DOHH2 (cell line): ENCODE measurements around the gene CDHR4.

ENCODE experiments used
- H3F3A ChIP-seq: fragments of 200-600 bp; sonication (generic), shearing (Covaris generic); 2 replicates; pipeline ENCODE4 v1.6.0; 2016; ENCODE audit warnings: antibody characterized with exemption, mild to moderate bottlenecking; ENCODE audit not compliant: control insufficient read depth, insufficient read depth
- H3K27ac ChIP-seq: fragments of 200-600 bp; sonication (generic); 2 replicates; pipeline ENCODE4 v1.5.1; 2014; ENCODE audit warnings: low read depth, mild to moderate bottlenecking, low read length, moderate library complexity
- H3K27me3 ChIP-seq: fragments of 200-600 bp; sonication (generic); 2 replicates; pipeline ENCODE4 v1.6.1; 2014; ENCODE audit warnings: mild to moderate bottlenecking, low read length, mixed read lengths; ENCODE audit not compliant: control insufficient read depth
- H3K36me3 ChIP-seq: fragments of 200-600 bp; sonication (generic); 2 replicates; pipeline ENCODE4 v1.6.1; 2014; ENCODE audit warnings: mild to moderate bottlenecking, low read length, moderate library complexity, mixed read lengths; ENCODE audit not compliant: control insufficient read depth
- H3K4me1 ChIP-seq: fragments of 200-600 bp; sonication (generic); 2 replicates; pipeline ENCODE4 v1.6.1; 2014; ENCODE audit warnings: mild to moderate bottlenecking, low read length, mixed read lengths; ENCODE audit not compliant: control insufficient read depth
- H3K4me2 ChIP-seq: fragments of 200-600 bp; sonication (generic); 2 replicates; pipeline ENCODE4 v1.6.0; 2014; ENCODE audit warnings: mild to moderate bottlenecking, low read length, moderate library complexity
- H3K4me3 ChIP-seq: fragments of 200-600 bp; sonication (generic); 2 replicates; pipeline ENCODE4 v1.5.1; 2014; ENCODE audit warnings: mild to moderate bottlenecking, low read length, mixed read lengths
- H3K79me2 ChIP-seq: fragments of 200-600 bp; sonication (generic); 2 replicates; pipeline ENCODE4 v1.6.1; 2014; ENCODE audit warnings: mild to moderate bottlenecking, low read length, mixed read lengths; ENCODE audit not compliant: control insufficient read depth
- H3K9me2 ChIP-seq: fragments of 200-600 bp; sonication (generic); replicated peaks from 2 replicates; pipeline ENCODE4 v1.6.1; 2014; ENCODE audit warnings: mild to moderate bottlenecking, low read length, mixed read lengths; ENCODE audit not compliant: control insufficient read depth
- H3K9me3 ChIP-seq: fragments of 200-600 bp; sonication (generic); 2 replicates; pipeline ENCODE4 v1.6.1; 2014; ENCODE audit warnings: antibody characterized with exemption, low read length, mixed read lengths; ENCODE audit not compliant: control insufficient read depth, insufficient read depth
- H4K20me1 ChIP-seq: fragments of 200-600 bp; sonication (generic); 2 replicates; pipeline ENCODE4 v1.6.0; 2014; ENCODE audit warnings: low read depth, mild to moderate bottlenecking, antibody characterized with exemption, low read length, moderate library complexity; ENCODE audit not compliant: control insufficient read depth, insufficient read depth
- EZH2phosphoT487 ChIP-seq: fragments of 200-600 bp; sonication (generic); IDR thresholded peaks from 2 replicates; pipeline ENCODE4 v1.6.1; 2017; ENCODE audit warnings: borderline replicate concordance, mild to moderate bottlenecking, antibody characterized with exemption, low read length, moderate library complexity, mixed read lengths
- TF ChIP-seq, protein P1 (sequence below): fragments of 200-600 bp; sonication (generic); IDR thresholded peaks from one replicate; pipeline ENCODE4 v1.5.1; 2014; ENCODE audit warnings: antibody characterized with exemption, mild to moderate bottlenecking, low read depth, low read length; ENCODE audit not compliant: poor library complexity, severe bottlenecking

The CDHR4 gene

DNA sequence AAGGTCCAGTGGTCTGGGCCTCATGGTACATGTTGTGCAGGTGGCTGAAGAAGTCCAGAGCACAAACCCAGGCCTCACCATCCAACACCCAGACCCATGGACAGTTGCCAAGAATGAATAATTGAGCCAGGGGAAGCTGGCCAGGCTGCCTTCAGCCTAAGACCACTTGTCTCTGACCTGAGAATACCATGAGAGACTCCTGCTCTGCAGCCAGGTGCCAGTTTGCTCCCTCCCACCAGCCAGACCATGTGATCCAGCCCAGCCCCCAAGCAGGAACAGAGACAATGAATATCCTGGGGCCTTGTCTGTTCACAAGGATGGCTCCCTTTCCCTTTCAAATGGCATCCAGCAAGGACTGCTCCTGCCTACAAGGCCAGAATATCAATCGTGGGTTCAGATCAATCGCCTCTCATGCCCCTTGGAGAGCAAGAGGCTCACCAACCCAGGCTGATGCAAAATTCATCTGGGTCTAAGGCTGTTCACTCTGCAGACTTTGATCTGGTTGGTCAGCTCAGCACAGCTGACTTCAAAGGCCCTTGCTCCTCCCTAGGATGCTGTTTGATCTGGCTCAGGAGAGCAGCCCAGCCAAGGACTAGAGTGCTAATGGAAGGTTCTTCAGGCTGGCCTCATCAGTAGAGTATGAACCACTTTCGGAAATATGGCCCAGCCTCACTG lies 43.3 kb upstream of the CDHR4 start:
- no peaks in the 10 kb centered on the region for H3K9me2 ChIP-seq
- no peak overlapping the region for H3K4me3 ChIP-seq
- no peak for TF ChIP-seq EZH2phosphoT487
- TF ChIP-seq, protein P1, sequence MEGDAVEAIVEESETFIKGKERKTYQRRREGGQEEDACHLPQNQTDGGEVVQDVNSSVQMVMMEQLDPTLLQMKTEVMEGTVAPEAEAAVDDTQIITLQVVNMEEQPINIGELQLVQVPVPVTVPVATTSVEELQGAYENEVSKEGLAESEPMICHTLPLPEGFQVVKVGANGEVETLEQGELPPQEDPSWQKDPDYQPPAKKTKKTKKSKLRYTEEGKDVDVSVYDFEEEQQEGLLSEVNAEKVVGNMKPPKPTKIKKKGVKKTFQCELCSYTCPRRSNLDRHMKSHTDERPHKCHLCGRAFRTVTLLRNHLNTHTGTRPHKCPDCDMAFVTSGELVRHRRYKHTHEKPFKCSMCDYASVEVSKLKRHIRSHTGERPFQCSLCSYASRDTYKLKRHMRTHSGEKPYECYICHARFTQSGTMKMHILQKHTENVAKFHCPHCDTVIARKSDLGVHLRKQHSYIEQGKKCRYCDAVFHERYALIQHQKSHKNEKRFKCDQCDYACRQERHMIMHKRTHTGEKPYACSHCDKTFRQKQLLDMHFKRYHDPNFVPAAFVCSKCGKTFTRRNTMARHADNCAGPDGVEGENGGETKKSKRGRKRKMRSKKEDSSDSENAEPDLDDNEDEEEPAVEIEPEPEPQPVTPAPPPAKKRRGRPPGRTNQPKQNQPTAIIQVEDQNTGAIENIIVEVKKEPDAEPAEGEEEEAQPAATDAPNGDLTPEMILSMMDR, result no peak
- peaks cover 15% of the 10 kb centered on the region for H3K4me1 ChIP-seq
- H3K79me2 ChIP-seq, result no peaks in the 10 kb centered on the region
- H3K27ac ChIP-seq, result no peak overlapping the region
- H3K36me3 ChIP-seq, result peaks cover 80% of the 10 kb centered on the region
- H3F3A ChIP-seq, result no peaks in the 10 kb centered on the region
- no peaks in the 10 kb centered on the region for H3K9me3 ChIP-seq
- H4K20me1 ChIP-seq, result no peaks in the 10 kb centered on the region
- H3K4me2 ChIP-seq, result no peak overlapping the region
- no peaks in the 10 kb centered on the region for H3K27me3 ChIP-seq

DNA sequence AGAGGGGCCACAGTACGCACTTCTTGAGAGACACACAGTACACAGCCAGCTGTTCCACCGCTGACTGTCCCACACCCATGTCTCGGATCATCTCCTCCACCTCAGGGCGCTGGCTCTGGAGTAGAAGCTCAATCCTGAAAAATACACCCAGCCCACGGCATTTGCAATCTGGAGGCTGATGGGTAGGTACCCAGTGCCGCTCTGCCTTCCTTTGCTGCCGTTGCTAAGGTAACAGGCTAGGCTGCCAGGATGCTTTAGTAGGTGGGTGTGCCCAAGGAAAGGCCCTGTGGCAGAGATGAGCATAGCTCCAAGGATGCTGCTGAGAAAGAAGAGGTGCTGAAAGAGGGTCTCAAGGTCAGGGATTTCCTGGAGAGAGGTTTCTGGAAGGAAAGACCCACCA lies 42.1 kb upstream of the CDHR4 start:
- TF ChIP-seq, protein P1, result no peak
- no peak for TF ChIP-seq EZH2phosphoT487
- Histone ChIP-seq H3K4me1 (peaks cover 15% of the 10 kb centered on the region), H3K36me3 (peaks cover 83% of the 10 kb centered on the region), H3F3A (no peaks in the 10 kb centered on the region), H3K27me3 (no peaks in the 10 kb centered on the region), H3K9me3 (no peaks in the 10 kb centered on the region), H3K9me2 (no peaks in the 10 kb centered on the region), H3K27ac (no peak overlapping the region), H4K20me1 (no peaks in the 10 kb centered on the region), H3K79me2 (no peaks in the 10 kb centered on the region), H3K4me3 (no peak overlapping the region), H3K4me2 (no peak overlapping the region)

DNA sequence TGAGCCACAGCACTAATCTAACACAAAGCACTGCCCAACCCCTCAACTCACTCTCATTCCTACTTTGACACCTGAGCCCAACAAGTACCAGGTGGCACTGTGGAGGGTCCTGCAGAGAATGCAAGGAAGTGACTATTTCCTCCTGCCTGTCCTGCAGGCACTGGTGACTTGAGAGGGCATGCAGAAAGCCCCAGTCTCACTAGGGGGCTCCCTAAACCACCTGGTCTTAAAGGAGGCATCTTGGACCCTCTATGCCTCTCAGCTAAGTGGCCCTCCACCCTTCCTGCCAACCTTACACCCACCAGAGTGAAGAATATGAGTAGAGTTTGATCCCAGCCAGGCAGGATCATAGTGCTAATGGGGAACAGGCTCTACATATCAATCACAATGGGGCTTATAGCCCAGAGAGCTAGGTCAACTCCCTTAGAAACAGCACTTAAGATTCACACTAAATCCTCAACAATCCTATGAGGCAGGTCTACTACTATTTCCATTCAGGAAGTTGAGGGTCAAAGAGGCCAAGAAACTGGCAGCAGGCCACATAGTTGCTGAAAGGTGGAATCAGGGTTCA lies 41.5 kb upstream of the CDHR4 start:
- TF ChIP-seq, protein P1, result peak; percentile 91
- no peak for TF ChIP-seq EZH2phosphoT487
- Histone ChIP-seq H3K27ac (no peak overlapping the region), H3K79me2 (no peaks in the 10 kb centered on the region), H3K36me3 (peaks cover 85% of the 10 kb centered on the region), H3K4me1 (peaks cover 15% of the 10 kb centered on the region), H3K4me2 (no peak overlapping the region), H3K27me3 (no peaks in the 10 kb centered on the region), H3K9me2 (no peaks in the 10 kb centered on the region), H3K9me3 (no peaks in the 10 kb centered on the region), H3F3A (no peaks in the 10 kb centered on the region), H4K20me1 (no peaks in the 10 kb centered on the region), H3K4me3 (no peak overlapping the region)
